ENCODE results near the gene CNIH2.
A peak's percentile ranks its signal among the peaks of the same experiment; 100 is the strongest.
"Not testable (repeated sequence)": the region's sequence is repeated elsewhere in the genome, so short reads cannot be mapped to it uniquely, and the experiment has no call there.

The CNIH2 gene

GRCh38 chr11:66259956-66260355, 18.0 kb upstream of the CNIH2 start:
- DNase-seq (ENCODE audit: low spot score): no peak

GRCh38 chr11:66261578-66261977, 16.4 kb upstream of the CNIH2 start:
- DNase-seq (ENCODE audit: low spot score): no peak

GRCh38 chr11:66262191-66262590, 15.8 kb upstream of the CNIH2 start:
- no peak for DNase-seq (ENCODE audit: low spot score)

GRCh38 chr11:66262696-66263095, 15.3 kb upstream of the CNIH2 start:
- DNase-seq (ENCODE audit: low spot score): no peak

GRCh38 chr11:66263231-66263630, 14.7 kb upstream of the CNIH2 start:
- no peak for DNase-seq (ENCODE audit: low spot score)

GRCh38 chr11:66263785-66264184, 14.2 kb upstream of the CNIH2 start:
- DNase-seq (ENCODE audit: low spot score): no peak

- DNase-seq (ENCODE audit: low spot score): no peak
These were observed 13.6 kb upstream of the CNIH2 start for GRCh38 chr11:66264383-66264782.

- no peak for DNase-seq (ENCODE audit: low spot score)
These were observed 13.1 kb upstream of the CNIH2 start for GRCh38 chr11:66264914-66265313.

- DNase-seq (ENCODE audit: low spot score): no peak
These were observed 12.2 kb upstream of the CNIH2 start for GRCh38 chr11:66265531-66266377.

- DNase-seq (ENCODE audit: low spot score): no peak
These were observed 11.5 kb upstream of the CNIH2 start for GRCh38 chr11:66266378-66267038.

GRCh38 chr11:66267039-66267378, 11.0 kb upstream of the CNIH2 start:
- DNase-seq (ENCODE audit: low spot score): no peak

GRCh38 chr11:66267379-66268243, 10.4 kb upstream of the CNIH2 start:
- peak; percentile 94 for DNase-seq (ENCODE audit: low spot score)

- DNase-seq (ENCODE audit: low spot score): peak; percentile 99
These were observed 9.6 kb upstream of the CNIH2 start, which contains the start of gene RAB1B for GRCh38 chr11:66268244-66268951. Gene RAB1B, plus strand, starts transcription at chr11:66268639. Its CDS starts 41 bp downstream, at chr11:66268680.

- DNase-seq (ENCODE audit: low spot score): peak; percentile 78
These were observed 8.7 kb upstream of the CNIH2 start for GRCh38 chr11:66268952-66269905.

- no peak for DNase-seq (ENCODE audit: low spot score)
These were observed 6.2 kb upstream of the CNIH2 start for GRCh38 chr11:66271816-66272215.

- no peak for DNase-seq (ENCODE audit: low spot score)
These were observed 5.4 kb upstream of the CNIH2 start for GRCh38 chr11:66272596-66272995.

- DNase-seq (ENCODE audit: low spot score): no peak
These were observed 3.8 kb upstream of the CNIH2 start for GRCh38 chr11:66274219-66274618.

- no peak for DNase-seq (ENCODE audit: low spot score)
These were observed 2.6 kb upstream of the CNIH2 start for GRCh38 chr11:66275396-66275795.

GRCh38 chr11:66275984-66276612, 1.9 kb upstream of the CNIH2 start:
- DNase-seq (ENCODE audit: low spot score): no peak

- not testable (repeated sequence) for DNase-seq (ENCODE audit: low spot score)
These were observed 1.4 kb upstream of the CNIH2 start for GRCh38 chr11:66276619-66277018.

All from hepatic stellate cell (primary cell).